Colonic mucosa (tissue), 4 donors: ENCODE measurements around the gene MTHFD2. TPM values are rescaled to one million over a fixed set of nuclear protein-coding genes. Genes with fewer than 3 reads are reported as not detected.
"Not testable (repeated sequence)": the region's sequence is repeated elsewhere in the genome, so short reads cannot be mapped to it uniquely, and the experiment has no call there.

Experiments
- DNase-seq: peaks from one replicate; pipeline ENCODE4 v3.0.0-alpha.2; 2020
- H3K27ac ChIP-seq: fragments of 200-600 bp; one replicate; pipeline ENCODE4 v1.8.0; 2021
- H3K27me3 ChIP-seq: fragments of 200-600 bp; one replicate; pipeline ENCODE4 v1.8.0; 2021
- H3K36me3 ChIP-seq: fragments of 200-600 bp; one replicate; pipeline ENCODE4 v1.8.0; 2021
- H3K4me1 ChIP-seq: fragments of 200-600 bp; one replicate; pipeline ENCODE4 v1.8.0; 2021; ENCODE audit warnings: mild to moderate bottlenecking
- H3K4me3 ChIP-seq: fragments of 200-600 bp; one replicate; pipeline ENCODE4 v1.8.0; 2021
- H3K9ac ChIP-seq, 2 donors: one replicate each; pipeline ENCODE4 v1.7.0; 2013; ENCODE audit warnings: control low read depth in 2 of 2, low read depth in 2 of 2, low read length in 2 of 2
- H3K9me3 ChIP-seq: fragments of 200-600 bp; one replicate; pipeline ENCODE4 v1.8.0; 2021
- intact Hi-C: fragments of 100-400 bp; cut with DNase I; formaldehyde crosslinking; loops from one replicate; pipeline ENCODE4 v1.14.1; 2022
- total RNA-seq, 2 donors: library from RNA; stranded (reverse); fragmentation: NEBNext Ultra II Directional in 1 of 2; extraction: Animal tissue kit (Norgen Biotek cat#: 25700) in 1 of 2; gene quantifications; one replicate each; pipeline ENCODE4 v1.2.1, GENCODE V29; 2021
- TF ChIP-seq, protein P1 (sequence below): fragments of 200-600 bp; IDR thresholded peaks from one replicate; pipeline ENCODE4 v1.8.0; 2022; ENCODE audit warnings: antibody characterized with exemption, mild to moderate bottlenecking
- donor health status: healthy.
- donor health status: DM: no; HTN: no; CAD: no.
- donor health status: DM: no; HTN: no; CAD: no.

Gene MTHFD2
- total RNA-seq, 2 donors from 2014 or later: 44.9 to 89.2 TPM

DNA sequence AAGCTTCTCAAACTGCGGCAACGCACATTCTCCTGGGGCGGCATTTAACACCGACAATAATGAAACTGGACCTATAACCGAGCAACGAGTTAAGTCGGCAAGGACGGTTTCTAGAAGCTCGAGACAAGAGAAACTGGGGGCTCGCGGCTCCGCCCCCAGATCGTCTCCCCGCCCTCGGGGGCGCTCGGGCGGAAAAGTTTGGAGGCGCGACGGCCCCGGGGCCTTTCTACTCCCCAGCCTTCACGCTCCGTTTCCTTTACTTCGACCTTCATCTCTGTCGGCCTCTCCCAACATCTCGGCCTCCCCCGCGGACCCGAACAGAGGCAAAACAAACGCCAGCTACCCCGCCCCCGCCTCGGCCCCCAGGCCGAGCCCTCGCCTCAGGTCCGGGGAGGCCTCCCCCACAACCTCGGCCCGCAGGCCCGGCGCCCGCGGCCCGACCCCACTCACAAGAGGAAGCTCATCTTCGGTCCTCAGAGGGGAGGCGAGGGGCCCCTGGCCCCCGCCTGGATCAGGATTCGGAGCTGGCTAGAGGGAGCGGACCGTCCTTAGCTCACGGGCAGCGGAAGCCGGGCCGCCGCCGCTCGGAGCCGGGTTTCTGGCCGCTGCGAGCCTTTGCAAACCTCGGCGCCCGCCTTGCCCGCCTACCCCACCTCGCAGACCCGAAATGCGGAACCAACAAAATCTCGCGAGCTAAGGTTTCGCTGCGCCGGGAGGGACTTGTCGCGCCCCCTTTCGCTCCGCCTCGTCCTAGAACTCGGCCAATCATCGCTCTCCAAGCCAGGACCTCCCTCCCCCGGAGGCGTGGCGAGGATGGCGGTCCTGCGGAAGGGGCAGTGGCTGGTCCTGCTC, 20.0 kb upstream of the MTHFD2 start, which contains the start of gene MOB1A:
TSS of gene MOB1A (minus strand) at position 669 of the 852 bp plus-strand sequence. CDS start at position 464, 205 bp downstream.
- TF ChIP-seq, protein P1, sequence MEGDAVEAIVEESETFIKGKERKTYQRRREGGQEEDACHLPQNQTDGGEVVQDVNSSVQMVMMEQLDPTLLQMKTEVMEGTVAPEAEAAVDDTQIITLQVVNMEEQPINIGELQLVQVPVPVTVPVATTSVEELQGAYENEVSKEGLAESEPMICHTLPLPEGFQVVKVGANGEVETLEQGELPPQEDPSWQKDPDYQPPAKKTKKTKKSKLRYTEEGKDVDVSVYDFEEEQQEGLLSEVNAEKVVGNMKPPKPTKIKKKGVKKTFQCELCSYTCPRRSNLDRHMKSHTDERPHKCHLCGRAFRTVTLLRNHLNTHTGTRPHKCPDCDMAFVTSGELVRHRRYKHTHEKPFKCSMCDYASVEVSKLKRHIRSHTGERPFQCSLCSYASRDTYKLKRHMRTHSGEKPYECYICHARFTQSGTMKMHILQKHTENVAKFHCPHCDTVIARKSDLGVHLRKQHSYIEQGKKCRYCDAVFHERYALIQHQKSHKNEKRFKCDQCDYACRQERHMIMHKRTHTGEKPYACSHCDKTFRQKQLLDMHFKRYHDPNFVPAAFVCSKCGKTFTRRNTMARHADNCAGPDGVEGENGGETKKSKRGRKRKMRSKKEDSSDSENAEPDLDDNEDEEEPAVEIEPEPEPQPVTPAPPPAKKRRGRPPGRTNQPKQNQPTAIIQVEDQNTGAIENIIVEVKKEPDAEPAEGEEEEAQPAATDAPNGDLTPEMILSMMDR: no peak
- Histone ChIP-seq H3K36me3 (no peaks in the 10 kb centered on the region), H3K4me1 (peaks cover 6% of the 10 kb centered on the region), H3K9ac (peak within 1 kb of the TSS; percentile 77 to 93), H3K4me3 (peak within 1 kb of the TSS; percentile 69), H3K9me3 (no peaks in the 10 kb centered on the region), H3K27ac (peak within 1 kb of the TSS; percentile 89), H3K27me3 (no peaks in the 10 kb centered on the region)
- peak; percentile 99 for DNase-seq
- intact Hi-C loops: no loop called here

DNA sequence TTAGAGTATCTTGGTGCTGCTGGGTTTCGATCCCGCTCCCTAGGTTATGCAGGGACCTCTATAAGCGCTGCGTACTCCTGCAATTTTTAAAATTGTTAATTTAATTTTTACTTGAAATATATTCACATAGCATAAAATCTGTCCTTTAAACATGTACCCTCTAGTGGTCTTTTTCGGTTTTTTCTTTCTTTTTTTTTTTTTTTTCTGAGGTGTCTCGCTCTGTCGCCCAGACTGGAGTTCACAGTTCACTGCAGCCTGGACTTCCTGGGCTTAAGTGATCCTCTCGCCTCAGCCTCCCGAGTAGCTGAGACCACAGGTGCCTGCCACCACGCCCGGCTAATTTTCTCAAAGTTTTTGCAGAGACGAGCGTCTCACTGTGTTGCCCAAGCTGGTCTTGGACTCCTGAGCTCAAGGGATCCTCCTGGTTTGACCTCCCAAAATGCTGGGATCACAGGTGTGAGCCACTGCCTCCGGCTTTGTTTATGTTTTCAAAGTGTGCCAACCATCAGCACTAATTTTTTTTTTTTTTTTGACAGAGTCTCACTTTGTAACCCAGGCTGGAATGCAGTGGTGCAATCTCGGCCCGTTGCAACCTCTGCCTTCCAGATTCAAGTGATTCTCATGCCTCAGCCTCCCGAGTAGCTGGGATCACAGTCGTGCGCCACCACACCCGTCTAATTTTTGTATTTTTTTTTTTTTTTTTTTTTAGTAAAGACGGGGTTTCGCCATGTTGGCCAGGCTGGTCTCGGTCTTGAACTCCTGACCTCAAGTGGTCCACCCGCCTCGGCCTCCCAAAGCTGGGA, 19.2 kb upstream of the MTHFD2 start:
- H3K4me3 ChIP-seq: peak overlapping the region; percentile 69
- TF ChIP-seq, protein P1: no peak
- peak overlapping the region; percentile 89 for H3K27ac ChIP-seq
- DNase-seq: no peak
- intact Hi-C loops: no loop called here
- H3K4me1 ChIP-seq: peaks cover 6% of the 10 kb centered on the region
- no peaks in the 10 kb centered on the region for H3K27me3 ChIP-seq
- no peaks in the 10 kb centered on the region for H3K9me3 ChIP-seq
- H3K36me3 ChIP-seq: no peaks in the 10 kb centered on the region
- H3K9ac ChIP-seq: peak overlapping the region in 1 of 2 donors; percentile 93

DNA sequence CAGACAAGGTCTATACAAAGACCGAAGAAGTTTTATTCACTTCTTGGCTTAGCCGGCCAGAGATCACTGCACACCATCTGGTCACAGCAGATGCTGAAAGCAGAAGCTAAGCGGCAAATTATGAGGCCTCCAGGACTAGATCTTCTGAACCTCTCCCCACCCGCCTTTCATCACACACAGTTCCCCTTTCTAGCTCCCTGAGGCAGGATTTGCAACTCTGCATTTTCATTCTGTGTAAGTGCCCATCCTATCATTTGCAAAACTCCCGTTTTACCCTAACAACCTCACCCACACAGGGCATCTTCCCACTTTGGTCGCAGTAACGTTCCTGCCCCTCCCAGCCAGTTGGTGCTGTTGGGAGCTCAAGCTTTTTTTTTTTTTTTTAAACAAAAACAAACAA, 16.7 kb upstream of the MTHFD2 start:
- no peak for DNase-seq
- Histone ChIP-seq H3K27me3 (no peaks in the 10 kb centered on the region), H3K4me1 (peaks cover 3% of the 10 kb centered on the region), H3K27ac (no peak overlapping the region), H3K36me3 (no peaks in the 10 kb centered on the region), H3K4me3 (no peak overlapping the region), H3K9ac (no peak overlapping the region), H3K9me3 (no peaks in the 10 kb centered on the region)
- TF ChIP-seq, protein P1: no peak
- intact Hi-C loops: no loop called here

DNA sequence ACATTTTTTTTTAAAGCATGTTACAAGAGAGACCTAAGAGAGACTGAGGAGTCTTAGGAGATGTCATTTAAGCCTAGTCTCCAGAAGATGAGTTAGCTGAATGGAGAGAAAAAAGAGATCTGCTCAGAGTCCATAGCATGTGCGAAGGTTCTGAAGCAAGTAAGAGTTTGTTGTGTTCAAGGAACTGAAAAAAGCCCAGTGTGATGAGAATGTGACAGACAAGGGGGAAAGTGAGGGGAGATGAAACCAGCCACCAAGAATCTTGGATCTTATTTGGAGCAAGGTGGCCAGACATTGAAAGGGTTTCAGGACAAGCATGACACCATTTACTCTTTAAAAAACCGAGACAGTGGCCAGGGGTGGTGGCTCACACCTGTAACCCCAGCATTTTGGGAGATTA, 14.5 kb upstream of the MTHFD2 start:
- H3K27ac ChIP-seq: no peak overlapping the region
- intact Hi-C loops: no loop called here
- H3K36me3 ChIP-seq: no peaks in the 10 kb centered on the region
- no peak overlapping the region for H3K9ac ChIP-seq
- H3K4me1 ChIP-seq: no peaks in the 10 kb centered on the region
- H3K9me3 ChIP-seq: no peaks in the 10 kb centered on the region
- H3K4me3 ChIP-seq: no peak overlapping the region
- TF ChIP-seq, protein P1: no peak
- no peaks in the 10 kb centered on the region for H3K27me3 ChIP-seq
- DNase-seq: no peak

DNA sequence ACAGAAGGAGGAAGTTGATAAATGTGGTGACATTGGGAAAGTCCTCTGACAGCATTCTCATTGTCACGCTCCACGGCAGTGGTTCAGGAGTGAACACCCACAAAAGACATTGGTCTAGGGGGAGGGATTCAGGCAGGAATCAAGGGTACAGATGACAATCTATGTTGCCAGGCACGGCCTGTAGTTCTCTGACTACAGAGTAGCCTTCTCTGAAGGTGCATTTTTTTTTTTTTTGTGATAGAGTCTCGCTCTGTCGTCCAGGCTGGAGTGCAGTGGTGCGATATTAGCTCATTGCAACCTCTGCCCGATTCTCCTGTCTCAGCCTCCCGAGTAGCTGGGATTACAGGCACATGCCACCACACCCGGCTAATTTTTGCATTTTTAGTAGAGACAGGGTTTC, 12.4 kb upstream of the MTHFD2 start:
- Histone ChIP-seq H3K27ac (no peak overlapping the region), H3K9me3 (no peaks in the 10 kb centered on the region), H3K4me3 (no peak overlapping the region), H3K9ac (no peak overlapping the region), H3K27me3 (no peaks in the 10 kb centered on the region), H3K4me1 (no peaks in the 10 kb centered on the region), H3K36me3 (no peaks in the 10 kb centered on the region)
- TF ChIP-seq, protein P1: no peak
- DNase-seq: no peak
- intact Hi-C loops: no loop called here

DNA sequence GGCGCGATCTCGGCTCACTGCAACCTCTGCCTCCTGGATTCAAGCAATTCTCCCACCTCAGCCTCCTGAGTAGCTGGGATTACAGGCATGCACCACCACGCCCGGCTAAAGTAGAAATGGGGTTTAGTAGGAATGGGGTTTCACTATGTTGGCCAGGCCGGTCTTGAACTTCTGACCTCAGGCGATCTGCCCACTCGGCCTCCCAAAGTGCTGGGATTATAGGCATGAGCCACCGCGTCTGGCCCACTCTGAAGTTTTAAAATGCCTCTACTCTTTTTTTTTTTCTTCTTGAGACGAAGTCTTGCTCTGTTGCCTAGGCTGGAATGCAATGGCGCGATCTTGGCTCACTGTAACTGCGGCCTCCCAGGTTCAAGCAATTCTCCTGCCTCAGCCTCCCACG, 11.7 kb upstream of the MTHFD2 start:
- DNase-seq, H3K36me3 ChIP-seq, H3K9ac ChIP-seq, H3K27me3 ChIP-seq, H3K9me3 ChIP-seq, H3K4me1 ChIP-seq, H3K27ac ChIP-seq, intact Hi-C loops, H3K4me3 ChIP-seq: not testable (repeated sequence)
